Measurements from ENCODE around the gene THAP5. TPM values are rescaled to one million over a fixed set of nuclear protein-coding genes. Genes with fewer than 3 reads are reported as not detected.

The THAP5 gene
- polyA plus RNA-seq, 1 of the 3 experiments (the other 2 are of a cell fraction): 4.2 TPM

- H3K27me3 ChIP-seq (ENCODE audit: insufficient read depth): no peaks in the 10 kb centered on the region
- H3K79me2 ChIP-seq (ENCODE audit: insufficient read depth): peaks cover 33% of the 10 kb centered on the region
- no peak overlapping the region for H3K27ac ChIP-seq (ENCODE audit: low read depth in 2 of 2, low read length in 1 of 2)
- H3K9ac ChIP-seq: no peak overlapping the region
- DNase-seq: no peak
- H2AFZ ChIP-seq (ENCODE audit: low read depth): no peak overlapping the region
- no peaks in the 10 kb centered on the region; a peak in 1 of 4 replicates for H3K4me1 ChIP-seq (ENCODE audit: control insufficient read depth in 1 of 2, insufficient read depth in 2 of 2, low read depth in 1 of 2, low read length in 1 of 2)
- H3K4me3 ChIP-seq (ENCODE audit: low read depth in 2 of 2, low read length in 1 of 2): no peak overlapping the region
- WGBS (ENCODE audit: low lambda C conversion rate): 88% methylated on average over 4 of the region's 4 CpGs
- ChIA-PET CTCF (interaction anchor here (0.9 to 2.1 kb wide), 5 partner anchors 8 to 64 kb away, joined by 3 to 6 read pairs (median 4); partner anchors contain the start of genes DNAJB9 and THAP5), POLR2A (interaction anchor here (0.7 kb wide), 1 partner anchor 106 kb away, joined by 4 read pairs; no protein-coding TSS in a partner anchor)
- no peak overlapping the region for H3K4me2 ChIP-seq
- no peaks in the 10 kb centered on the region for H3K9me2 ChIP-seq
- no peaks in the 10 kb centered on the region; the same call in 1 of the 2 replicates for H4K20me1 ChIP-seq (ENCODE audit: insufficient read depth)
- H3K9me3 ChIP-seq: peaks cover 9% of the 10 kb centered on the region; the same call in 1 of the 2 replicates
- H3K36me3 ChIP-seq (replicated peaks in 1 of 2; ENCODE audit: control insufficient read depth in 1 of 2, insufficient read depth in 2 of 2, low read length in 1 of 2): peaks cover 25 to 35% of the 10 kb centered on the region in 2 experiments
- TF ChIP-seq MEF2A (IDR thresholded peaks at IDR 0.05; ENCODE audit: borderline replicate concordance, low read depth) (peak; percentile 58; the same call in 1 of the 2 replicates), ZBTB33 (IDR thresholded peaks at IDR 0.05; ENCODE audit: borderline replicate concordance, low read depth) (no peak)
- peaks cover 6% of the 10 kb centered on the region for H3F3A ChIP-seq (replicated peaks; ENCODE audit: insufficient read depth)
Observed at GRCh38 chr7:108561047-108561619, 8.4 kb downstream of the THAP5 start.

DNA sequence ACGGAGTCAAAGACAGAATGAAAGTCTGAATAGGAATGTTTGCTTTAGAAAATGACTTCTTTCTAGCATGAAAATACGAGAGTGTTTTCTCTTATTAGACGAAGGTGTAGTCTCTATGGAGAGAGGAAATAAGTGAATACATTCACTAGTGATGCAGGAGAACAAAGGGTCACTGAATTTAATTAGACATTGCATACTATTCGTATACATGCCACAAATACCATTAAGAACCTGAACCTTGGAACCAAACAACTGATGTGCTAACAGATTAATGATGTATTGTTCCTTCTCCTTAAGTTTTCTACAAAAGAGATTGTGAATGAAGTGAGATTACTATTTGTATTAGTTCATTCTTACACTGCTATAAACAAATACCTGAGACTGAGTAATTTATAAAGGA lies 10.3 kb downstream of the THAP5 start:
- no peak overlapping the region for H3K27ac ChIP-seq (ENCODE audit: low read depth in 2 of 2, low read length in 1 of 2)
- H3K9me3 ChIP-seq: peaks cover 9% of the 10 kb centered on the region; the same call in 1 of the 2 replicates
- TF ChIP-seq SIN3A (IDR thresholded peaks at IDR 0.05; ENCODE audit: borderline replicate concordance, low read depth, low read length) (no peak), RFX5 (IDR thresholded peaks at IDR 0.05; ENCODE audit: low read length) (no peak), CHD2 (IDR thresholded peaks at IDR 0.05; ENCODE audit: low read length, partially characterized antibody) (no peak), MXI1 (IDR thresholded peaks at IDR 0.05; ENCODE audit: low read depth, low read length) (no peak), RCOR1 (IDR thresholded peaks at IDR 0.05; ENCODE audit: low read length) (no peak), POLR2AphosphoS5 (IDR thresholded peaks at IDR 0.05; ENCODE audit: low read depth, low read length) (no peak), EZH2phosphoT487 (IDR thresholded peaks at IDR 0.05; ENCODE audit: borderline replicate concordance, low read depth) (no peak), FOXJ3 (CRISPR knock-in tag; IDR thresholded peaks at IDR 0.05) (no peak), ELF1 (IDR thresholded peaks at IDR 0.05) (no peak), MEF2A (IDR thresholded peaks at IDR 0.05; ENCODE audit: borderline replicate concordance, low read depth) (no peak), JUND (IDR thresholded peaks at IDR 0.05) (no peak), NFIC (IDR thresholded peaks at IDR 0.05; ENCODE audit: borderline replicate concordance) (no peak)
- WGBS (ENCODE audit: low lambda C conversion rate): 92% methylated on average over 4 of the region's 4 CpGs
- H3K9ac ChIP-seq: no peak overlapping the region
- no peaks in the 10 kb centered on the region for H3K4me1 ChIP-seq (ENCODE audit: control insufficient read depth in 1 of 2, insufficient read depth in 2 of 2, low read depth in 1 of 2, low read length in 1 of 2)
- no peak overlapping the region for H3K4me2 ChIP-seq
- H2AFZ ChIP-seq (ENCODE audit: low read depth): no peak overlapping the region
- H3K36me3 ChIP-seq (replicated peaks in 1 of 2; ENCODE audit: control insufficient read depth in 1 of 2, insufficient read depth in 2 of 2, low read length in 1 of 2): peaks cover 12 to 17% of the 10 kb centered on the region in 2 experiments
- CTCF ChIA-PET: interaction anchor here (1.4 to 2.1 kb wide), 2 partner anchors 10 to 62 kb away, joined by 3 to 6 read pairs; partner anchors contain the start of gene THAP5
- no peak overlapping the region for H3K4me3 ChIP-seq (ENCODE audit: low read depth in 2 of 2, low read length in 1 of 2)
- no peaks in the 10 kb centered on the region for H3K9me2 ChIP-seq
- no peaks in the 10 kb centered on the region for H4K20me1 ChIP-seq (ENCODE audit: insufficient read depth)
- no peaks in the 10 kb centered on the region for H3K27me3 ChIP-seq (ENCODE audit: insufficient read depth)
- peaks cover 6% of the 10 kb centered on the region for H3F3A ChIP-seq (replicated peaks; ENCODE audit: insufficient read depth)
- no peak for DNase-seq
- POLR2A ChIA-PET: no interaction called here
- peaks cover 16% of the 10 kb centered on the region for H3K79me2 ChIP-seq (ENCODE audit: insufficient read depth)
